ENCODE data around the gene RAP1GAP. TPM values are rescaled to one million over a fixed set of nuclear protein-coding genes. Genes with fewer than 3 reads are reported as not detected.
A peak's percentile ranks its signal among the peaks of the same experiment; 100 is the strongest.
"Not testable (repeated sequence)": the region's sequence is repeated elsewhere in the genome, so short reads cannot be mapped to it uniquely, and the experiment has no call there.

The RAP1GAP gene
- total RNA-seq, 1 experiment from 2014 or later: 0.19 TPM

DNA sequence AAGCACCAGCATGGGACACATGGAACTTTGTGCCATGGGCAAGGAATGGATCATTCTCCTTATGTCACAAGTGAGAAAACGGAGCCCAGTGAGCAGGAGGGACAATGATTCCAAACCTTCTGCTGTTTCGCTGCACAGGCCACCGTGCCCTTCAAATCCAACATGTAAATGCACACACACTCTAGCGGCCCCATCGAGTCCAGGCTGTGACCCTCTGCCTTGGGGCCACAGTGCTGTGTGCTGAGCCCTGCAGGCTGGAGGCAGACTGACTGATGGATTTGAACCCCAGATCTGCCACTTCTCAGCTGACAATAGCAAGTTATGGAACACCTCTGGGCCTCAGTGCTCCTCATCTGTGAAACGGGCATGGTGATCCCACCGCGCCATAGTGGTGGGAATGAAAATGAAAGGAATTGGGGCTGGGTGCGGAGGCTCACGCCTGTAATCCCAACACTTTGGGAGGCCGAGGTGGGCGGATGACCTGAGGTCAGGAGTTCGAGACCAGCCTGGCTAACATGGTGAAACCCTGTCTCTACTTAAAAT is 96.4 kb downstream of the RAP1GAP start:
- no peak for DNase-seq (ENCODE audit: low read depth)

DNA sequence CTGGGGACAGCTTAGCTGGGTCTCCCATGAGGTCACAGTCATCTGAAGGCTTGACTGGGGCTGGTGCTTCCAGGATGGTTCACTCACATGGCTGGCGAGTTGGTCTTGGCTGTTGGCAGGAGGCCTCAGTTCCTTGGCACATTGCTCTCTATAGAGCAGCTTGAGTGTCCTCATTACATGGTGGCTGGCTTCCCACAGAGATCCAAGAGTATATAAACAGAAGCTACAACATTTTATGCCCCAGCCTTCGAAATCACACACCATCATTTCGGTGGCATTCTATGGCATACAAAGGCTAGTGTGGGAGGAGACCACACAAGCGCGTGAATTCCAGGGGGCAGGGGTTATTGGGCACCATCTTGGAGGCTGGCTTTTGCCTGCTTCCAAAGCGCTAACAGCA is 96.9 kb downstream of the RAP1GAP start:
- DNase-seq (ENCODE audit: low read depth): no peak

DNA sequence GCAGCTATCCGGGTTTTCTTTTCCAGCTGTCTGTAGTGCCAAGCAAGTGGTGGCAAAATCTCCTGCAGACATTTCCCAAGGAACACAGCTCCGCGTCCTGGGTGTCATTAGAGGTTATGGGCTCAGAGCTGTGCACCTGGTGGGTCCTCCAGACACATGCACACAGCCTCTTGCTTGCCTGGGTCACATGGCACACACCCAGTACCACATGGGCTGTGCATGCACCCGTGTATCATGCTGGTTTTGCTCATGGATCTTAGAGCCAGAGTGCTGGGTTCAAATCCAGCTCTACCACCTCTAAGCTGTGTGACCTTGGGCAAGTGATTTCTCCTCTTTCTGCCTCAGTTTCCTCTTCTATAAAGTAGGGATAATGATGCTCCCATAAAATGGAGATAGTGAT is 98.3 kb downstream of the RAP1GAP start:
- no peak for DNase-seq (ENCODE audit: low read depth)

DNA sequence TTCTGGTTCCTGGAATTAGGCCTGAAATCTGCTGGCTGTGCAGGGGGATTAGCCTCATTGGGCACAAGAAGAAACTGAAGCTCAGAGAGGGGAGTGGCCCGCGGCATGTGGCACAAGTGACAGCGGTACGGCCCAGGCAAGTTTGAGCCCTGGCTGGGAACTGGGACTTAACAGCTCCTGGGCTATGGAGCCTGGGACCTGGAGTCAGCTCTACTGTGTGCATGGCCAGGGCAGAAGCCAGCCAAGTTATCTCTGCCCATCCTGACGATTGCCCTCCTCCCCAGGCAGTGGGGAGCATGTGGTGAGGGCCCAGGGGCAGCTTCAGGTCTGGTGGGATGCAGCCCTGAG is 98.7 kb downstream of the RAP1GAP start:
- no peak for DNase-seq (ENCODE audit: low read depth)

DNA sequence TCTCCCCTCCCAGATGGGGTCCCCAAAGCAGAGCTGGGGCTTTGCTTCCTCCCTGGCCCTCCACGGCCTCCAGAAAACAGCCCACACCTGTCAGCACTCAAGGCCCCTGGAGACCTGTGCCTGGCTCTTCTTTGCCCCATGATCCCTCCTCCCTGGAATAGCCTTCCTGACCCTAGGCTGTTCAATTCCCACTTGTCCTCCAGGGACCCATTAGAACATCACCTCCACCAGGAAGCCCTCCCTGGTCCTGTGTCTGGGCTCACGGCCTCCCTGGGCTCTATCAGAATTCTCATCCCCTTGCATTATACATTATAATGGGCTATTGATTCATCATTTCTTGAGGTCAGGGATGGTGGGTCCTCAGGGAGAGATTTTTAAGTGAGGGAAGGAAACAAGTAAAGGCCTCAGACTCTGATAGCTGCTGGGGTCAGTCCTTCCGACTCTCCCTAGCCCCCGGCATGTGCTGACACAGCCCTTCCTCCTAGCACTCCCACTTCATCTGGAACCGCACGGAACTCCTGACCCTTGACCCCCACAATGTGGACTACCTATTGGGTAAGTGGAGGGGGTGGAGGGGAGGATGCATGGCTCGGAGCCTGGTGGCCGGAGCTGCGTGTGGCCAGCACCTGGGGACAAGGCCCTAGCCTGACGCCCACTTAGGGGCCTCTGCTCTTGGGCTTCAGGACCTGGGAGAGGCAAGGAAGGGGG is 99.2 kb downstream of the RAP1GAP start:
- no peak for DNase-seq (ENCODE audit: low read depth)

DNA sequence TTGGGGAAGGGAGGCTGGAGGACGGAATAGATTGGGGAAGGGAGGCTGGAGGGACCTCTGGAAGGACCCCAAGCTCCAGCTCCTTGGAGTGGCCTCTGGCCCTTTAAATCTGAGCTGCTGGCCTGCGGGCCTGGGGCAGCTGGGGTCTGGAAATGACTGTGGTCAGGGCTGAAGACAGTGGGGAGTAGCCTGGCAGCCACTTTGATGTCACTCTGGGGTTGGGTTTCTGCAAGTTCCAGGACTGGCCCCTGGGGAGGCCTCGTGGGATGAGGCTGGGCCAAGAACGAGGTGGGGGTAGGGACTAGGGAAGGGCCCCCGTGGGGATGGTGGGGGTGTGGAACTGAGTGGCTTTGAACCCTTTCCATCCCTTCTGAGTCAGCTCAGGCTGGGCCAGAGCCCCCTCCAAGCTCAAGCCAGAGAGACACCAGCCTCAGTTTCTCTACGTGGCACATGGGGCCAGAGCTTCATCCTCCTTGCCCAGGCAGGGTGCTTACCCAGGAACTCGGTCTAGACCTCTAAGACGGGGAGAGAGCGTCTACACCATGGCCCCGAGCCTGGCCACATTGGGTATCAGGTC is 100.3 kb downstream of the RAP1GAP start:
- DNase-seq (ENCODE audit: low read depth): no peak

DNA sequence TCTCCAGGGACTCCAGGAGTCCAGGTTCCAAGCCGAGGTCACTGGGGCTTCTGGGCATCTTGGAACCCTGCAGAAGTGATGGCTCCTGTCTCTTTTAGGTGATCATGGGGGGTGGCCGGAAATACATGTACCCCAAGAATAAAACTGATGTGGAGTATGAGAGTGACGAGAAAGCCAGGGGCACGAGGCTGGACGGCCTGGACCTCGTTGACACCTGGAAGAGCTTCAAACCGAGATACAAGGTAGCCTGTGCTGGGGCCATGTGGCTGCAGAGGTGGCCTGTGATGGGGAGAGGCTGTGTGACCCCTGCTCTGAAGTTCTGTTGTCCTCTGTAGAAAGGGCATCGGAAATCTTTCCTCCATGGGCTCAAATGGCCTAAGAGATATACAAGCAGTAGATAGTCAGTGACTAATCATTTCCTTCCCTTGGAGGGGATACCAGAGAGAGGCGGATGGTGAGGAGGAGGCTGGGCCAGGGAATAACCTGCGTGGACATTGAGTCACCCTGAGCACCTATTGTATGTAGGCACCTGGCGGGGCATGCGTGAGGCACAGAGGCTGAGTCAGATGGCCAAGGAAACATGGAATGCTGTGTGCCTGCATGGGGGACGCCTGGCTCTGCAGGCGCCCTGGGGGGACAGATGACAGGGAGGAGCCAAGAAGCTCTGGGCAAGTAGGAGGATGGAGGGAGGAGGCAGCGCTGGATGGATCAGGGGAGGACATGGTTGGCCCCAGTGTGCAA is 101.0 kb downstream of the RAP1GAP start:
- DNase-seq (ENCODE audit: low read depth): no peak

DNA sequence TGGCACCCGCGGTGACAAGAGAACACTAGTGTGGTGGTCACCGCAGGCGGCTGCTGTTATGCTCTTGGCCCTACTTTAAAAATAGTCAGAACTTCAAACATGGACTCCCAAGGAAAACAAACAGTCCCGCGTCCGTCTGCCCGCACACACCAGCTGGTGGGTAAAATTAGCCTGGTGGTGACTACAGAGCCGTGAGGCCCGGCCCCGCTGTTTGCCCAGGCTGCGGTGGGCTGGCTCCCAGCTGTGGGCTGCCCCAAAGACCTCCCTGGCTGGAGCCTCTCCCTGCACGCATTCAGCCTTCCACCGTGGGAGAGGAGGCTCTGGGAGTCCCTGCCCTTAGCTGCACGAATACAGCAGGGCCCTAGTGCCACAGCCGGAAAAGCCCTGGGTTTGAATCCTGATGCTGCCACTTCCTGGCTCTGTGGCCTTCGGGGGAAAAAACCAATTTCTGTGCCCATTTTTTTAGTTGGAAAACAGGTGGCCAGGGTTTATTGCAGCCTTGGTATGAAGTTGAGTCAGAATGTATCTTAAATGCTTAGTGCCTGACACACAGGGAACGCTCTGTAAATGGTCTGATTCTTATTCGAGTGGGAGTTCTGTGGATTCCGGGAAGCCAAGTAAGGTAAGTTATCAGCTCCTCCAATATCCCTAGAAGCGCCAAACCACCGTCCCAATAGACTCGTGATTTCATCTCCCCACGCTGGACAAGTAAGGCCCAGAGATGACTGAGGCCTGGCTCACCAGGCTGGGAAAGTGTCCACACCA is 101.7 kb downstream of the RAP1GAP start:
- no peak for DNase-seq (ENCODE audit: low read depth)

DNA sequence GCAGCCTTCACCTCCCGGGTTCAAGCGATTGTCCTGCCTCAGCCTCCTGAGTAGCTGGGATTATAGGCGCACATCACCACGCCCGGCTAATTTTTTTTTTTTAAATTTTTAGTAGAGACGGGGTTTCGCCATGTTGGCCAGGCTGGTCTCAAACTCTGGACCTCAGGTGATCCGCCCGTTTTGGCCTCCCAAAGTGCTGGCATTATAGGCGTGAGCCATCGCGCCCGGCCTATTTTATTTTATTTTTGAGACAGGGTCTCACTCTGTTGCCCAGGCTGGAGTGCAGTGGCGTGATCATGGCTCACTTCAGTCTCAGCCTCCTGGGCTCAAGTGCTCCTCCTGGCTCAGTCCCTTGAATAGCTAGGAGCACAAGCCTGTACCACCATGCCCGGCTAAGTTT is 102.8 kb downstream of the RAP1GAP start:
- DNase-seq (ENCODE audit: low read depth): not testable (repeated sequence)

DNA sequence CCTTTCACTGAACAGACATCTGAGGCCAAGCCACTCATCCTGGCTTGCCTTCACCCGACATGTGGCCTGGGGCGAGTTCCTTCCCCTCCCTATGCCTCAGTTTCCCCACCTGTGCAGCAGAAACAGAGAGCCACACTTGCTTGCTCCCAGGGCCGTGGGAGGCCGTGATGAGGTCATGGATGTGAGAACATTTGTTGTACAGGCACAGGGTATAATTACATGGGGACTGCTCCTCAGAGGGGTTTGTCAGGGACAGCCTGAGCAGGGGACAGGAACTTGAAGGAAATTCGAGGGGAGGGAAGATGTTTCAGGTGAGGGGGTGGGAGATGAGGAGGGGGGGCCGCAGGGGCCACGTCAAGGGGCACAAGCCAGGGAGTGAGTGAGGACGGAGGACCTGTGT is 103.9 kb downstream of the RAP1GAP start:
- DNase-seq (ENCODE audit: low read depth): no peak

DNA sequence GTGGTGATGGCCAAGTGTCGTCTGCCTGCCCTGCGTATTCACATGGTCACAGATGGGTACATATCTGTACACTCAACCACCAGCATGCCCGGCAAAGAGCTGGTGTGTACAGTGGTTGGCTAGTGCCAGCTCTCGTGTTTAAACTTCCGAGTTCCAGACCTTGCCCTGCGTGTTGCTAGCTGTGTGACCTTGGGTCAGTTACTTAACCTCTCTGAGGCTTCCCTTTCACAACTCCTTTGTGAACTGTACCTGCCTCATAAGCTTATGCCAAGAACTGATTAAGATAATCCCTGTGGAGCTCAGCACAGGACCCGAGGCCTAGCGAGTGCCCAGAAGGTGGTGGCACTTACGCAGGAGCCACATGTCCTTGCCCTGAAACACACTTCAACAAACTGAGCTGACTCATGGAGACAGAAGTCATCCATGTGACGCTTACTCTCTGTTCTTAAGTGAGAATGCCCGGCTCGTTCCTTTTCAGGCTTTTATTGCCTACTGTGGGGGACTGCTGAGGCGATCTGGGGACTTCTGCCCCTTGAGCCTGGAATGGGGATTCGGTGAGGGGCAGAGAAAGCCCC is 104.5 kb downstream of the RAP1GAP start:
- no peak for DNase-seq (ENCODE audit: low read depth)

DNA sequence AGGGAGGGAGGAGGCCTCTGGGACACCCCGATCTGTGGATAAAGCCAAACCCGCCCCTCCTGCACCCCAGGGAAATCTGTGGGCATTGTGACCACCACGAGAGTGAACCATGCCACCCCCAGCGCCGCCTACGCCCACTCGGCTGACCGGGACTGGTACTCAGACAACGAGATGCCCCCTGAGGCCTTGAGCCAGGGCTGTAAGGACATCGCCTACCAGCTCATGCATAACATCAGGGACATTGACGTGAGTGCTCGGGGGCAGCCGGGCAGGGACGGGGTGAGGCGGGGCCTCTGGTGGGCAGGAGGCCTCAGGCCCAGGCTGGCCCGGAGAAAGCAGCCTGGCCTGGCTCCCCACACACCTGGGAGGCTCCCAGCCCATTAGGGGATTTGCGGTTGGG is 105.2 kb downstream of the RAP1GAP start:
- no peak for DNase-seq (ENCODE audit: low read depth)

DNA sequence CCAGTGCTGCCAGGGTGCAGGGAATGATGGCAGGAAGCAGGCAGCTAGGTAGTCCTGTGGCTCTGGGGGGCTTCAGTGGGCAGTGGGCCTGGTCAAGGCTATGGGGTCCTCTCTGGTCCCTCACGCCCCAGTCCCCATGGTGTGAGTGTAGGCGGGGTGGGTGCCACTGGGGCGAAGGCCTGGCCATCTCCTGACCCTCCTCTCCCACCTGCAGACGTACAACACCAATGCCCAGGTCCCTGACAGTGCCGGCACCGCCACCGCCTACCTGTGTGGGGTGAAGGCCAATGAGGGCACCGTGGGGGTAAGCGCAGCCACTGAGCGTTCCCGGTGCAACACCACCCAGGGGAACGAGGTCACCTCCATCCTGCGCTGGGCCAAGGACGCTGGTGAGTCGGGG is 106.3 kb downstream of the RAP1GAP start:
- no peak for DNase-seq (ENCODE audit: low read depth)

DNA sequence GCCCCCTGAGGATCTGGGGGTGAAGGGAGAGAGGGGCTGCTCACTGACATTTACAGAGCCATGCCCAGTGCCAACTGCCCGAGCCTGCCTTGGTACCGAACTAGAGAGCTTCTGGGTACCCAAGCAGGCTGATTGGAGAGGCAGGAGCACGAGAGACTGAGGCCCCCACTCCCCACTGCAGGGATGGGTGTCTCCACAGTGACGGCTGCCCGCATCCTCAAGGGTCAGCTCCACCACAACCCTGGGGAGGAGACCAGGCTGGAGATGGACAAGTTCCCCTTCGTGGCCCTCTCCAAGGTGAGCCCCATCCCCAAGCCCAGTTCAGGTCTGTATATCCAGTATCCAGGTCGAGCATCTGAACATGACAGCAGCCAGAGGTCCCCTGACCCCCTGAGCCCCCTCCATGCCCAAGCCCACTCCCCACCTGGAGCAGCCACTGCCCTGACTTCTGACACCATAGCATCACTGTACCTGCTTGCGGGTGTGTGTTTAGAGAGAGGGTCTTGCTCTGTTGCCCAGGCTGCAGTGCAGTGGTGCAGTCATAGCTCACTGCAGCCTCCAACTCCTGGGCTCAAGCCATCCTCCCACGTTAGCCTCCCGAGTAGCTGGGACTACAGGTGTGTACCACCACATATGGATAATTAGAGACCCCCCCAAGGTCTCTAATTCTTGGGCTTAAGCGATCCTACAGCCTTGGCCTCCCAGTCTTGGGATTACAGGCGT is 108.1 kb downstream of the RAP1GAP start:
- DNase-seq (ENCODE audit: low read depth): no peak

DNA sequence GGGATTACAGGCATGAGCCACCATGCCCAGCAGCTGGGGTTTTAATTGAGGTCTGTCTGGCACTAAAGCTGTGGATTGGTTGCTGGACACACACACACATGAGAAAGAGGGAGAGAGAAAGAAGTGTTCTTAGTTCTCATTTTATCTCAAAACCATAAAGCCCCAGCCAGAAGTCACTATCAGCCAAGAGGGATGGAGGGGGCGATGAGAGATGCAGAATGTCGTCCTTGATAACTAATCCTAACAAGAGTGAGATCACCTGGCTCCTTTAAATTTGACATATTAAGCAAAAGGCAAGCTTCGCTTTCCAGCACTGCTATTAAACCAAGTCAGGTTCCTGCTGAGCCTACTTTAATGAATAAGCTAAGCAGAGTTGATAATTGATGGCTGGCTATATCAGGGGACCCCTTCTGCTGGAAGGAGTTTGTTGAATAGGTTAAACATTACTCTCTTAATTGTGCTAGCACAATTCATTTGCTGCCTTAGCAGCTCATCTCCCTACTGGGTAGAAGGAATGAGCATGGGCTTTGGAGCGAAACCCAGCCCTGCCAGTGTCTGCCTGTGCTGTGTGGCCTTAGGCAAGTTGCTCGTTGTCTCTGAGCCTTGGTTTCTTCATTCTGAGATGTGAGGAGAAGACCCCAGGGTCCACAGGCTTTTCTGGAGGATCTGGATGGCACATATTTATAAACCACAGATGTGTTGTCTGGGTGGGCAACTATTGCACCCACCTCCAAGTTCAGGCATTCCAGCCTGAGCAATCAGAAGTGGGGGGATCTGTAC is 109.2 kb downstream of the RAP1GAP start:
- DNase-seq (ENCODE audit: low read depth): no peak

DNA sequence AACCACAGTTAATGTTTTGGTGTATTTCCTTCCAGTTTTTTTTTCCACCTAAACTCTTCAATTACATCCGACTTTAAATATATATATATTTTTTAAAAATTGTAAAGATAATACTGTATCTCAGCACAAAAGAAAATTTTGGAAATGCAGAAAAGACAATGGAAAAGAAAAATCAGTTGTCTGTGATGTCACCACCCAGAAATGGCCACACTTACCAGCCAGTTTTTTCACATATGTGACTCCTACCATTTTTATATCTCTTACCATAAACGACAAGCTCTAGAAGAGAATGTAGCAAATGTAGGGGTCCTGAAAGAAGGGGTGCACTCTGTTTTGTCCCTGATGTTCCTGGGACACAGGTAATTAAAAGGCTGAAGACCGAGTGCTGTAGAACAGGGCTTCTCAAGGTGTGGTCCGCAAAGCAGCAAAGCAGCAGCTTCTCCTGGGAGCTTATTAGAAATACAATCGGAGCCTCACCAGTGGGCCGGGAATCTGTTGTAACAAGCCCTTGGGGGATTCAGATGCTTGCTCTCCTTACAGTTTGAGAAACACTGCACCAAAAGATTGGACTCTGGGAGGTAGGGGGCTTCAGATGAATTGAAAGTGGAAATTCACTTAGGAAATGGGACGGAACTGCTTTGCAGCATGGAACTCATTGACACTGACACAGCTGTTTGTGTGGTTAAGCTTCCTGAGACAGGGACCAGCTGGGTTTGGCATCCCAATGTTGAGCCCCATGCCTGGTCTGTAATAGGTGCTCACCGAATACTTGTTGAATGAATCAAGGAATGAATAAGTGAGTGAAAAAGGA is 115.8 kb downstream of the RAP1GAP start:
- peak; percentile 37 for DNase-seq (ENCODE audit: low read depth)

DNA sequence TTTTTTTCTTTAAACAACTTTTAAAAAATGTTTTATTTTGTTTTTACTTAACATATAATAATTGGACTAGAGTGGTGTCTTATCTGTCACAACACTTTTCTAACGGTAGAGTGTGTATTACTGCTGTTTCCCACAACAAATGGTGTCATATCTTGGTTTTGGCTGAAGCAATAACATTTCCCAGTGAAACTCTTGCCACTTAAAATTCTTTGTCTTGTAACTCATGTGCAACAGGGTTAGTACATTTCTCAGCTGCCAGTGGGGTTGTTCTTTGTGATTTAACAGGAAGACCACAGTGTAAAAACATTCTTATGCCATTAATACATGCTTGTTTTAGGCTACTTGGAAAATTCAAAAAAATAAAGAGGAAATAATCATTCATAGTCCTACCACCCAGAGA is 116.4 kb downstream of the RAP1GAP start:
- peak; percentile 36 for DNase-seq (ENCODE audit: low read depth)

DNA sequence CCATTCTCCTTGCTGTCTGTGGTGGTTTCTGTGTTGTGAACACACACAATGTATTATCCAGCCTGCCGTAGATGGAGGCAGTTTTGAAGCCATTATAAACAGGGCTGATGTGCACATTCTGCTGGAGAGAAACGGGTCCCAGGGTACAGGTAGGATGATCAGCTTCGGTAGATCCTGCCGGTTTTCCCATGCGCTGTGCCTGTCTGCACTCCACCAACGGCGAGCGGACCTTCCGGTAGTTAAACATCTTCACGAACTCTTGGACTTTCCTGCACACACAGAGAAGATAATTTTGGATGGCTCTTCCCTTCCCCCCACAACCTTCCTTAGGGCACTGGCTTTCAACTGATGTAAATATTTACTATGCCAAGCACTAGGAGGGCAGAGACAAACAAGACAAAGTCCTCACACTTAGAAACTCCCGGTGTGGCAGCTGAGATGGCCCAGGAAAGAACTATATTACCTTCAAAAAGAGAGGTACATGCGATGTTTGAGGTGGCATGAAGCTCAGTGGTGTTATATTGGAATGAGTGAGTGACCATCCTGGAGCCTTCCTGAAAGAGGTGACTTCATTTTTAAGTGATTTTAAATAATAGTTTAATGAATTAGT is 118.2 kb downstream of the RAP1GAP start:
- DNase-seq (ENCODE audit: low read depth): no peak

DNA sequence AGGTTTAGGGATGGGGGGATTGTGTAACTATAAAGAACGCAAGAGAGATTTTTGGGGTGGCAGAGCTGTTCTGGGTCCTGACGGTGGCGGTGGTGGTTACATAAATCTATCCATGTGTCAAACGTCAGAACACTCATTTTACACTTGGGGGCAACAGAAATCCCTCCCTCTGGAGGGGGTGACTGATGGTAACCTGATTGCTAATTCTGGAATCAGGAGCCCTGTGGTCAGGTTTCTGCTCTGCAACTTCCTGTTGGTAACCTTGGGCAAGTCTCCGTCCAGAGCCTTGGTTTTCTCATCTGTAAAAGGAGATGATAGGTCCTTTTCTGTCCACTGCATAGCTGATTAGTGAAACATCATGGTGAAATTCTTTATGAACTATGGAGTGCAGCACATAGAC is 119.1 kb downstream of the RAP1GAP start:
- peak; percentile 18 for DNase-seq (ENCODE audit: low read depth)

Measured in HT1080 (cell line).